ENCODE results near the gene ANKRD10. TPM values are rescaled to one million over a fixed set of nuclear protein-coding genes. Genes with fewer than 3 reads are reported as not detected.

The ANKRD10 gene
- total RNA-seq, 2 donors from 2014 or later = 46.2 to 47.5 TPM

- peaks cover 0 to 68% of the 10 kb centered on the region in 2 donors for H3K4me1 ChIP-seq
- no peak for DNase-seq (ENCODE audit: low spot score)
- peaks cover 12% of the 10 kb centered on the region for H3K36me3 ChIP-seq
- peak overlapping the region; percentile 96 for H3K4me3 ChIP-seq
- peak overlapping the region; percentile 99 to 100 for H3K27ac ChIP-seq
- no peak for TF ChIP-seq CTCF (IDR thresholded peaks at IDR 0.05)
- no peaks in the 10 kb centered on the region for H3K27me3 ChIP-seq
- no peaks in the 10 kb centered on the region for H3K9me3 ChIP-seq
Observed at GRCh38 chr13:110913322-110914080, 1.4 kb downstream of the ANKRD10 start.

GRCh38 chr13:110912651-110913051, 2.2 kb downstream of the ANKRD10 start:
- no peaks in the 10 kb centered on the region for H3K27me3 ChIP-seq
- no peaks in the 10 kb centered on the region for H3K9me3 ChIP-seq
- H3K4me1 ChIP-seq = peaks cover 0 to 76% of the 10 kb centered on the region in 2 donors
- H3K36me3 ChIP-seq = peaks cover 12% of the 10 kb centered on the region
- H3K4me3 ChIP-seq = peak overlapping the region in 1 of 2 donors; percentile 96
- H3K27ac ChIP-seq = peak overlapping the region; percentile 99 to 100
- no peak for TF ChIP-seq CTCF (IDR thresholded peaks at IDR 0.05)
- no peak for DNase-seq (ENCODE audit: low spot score)

DNA sequence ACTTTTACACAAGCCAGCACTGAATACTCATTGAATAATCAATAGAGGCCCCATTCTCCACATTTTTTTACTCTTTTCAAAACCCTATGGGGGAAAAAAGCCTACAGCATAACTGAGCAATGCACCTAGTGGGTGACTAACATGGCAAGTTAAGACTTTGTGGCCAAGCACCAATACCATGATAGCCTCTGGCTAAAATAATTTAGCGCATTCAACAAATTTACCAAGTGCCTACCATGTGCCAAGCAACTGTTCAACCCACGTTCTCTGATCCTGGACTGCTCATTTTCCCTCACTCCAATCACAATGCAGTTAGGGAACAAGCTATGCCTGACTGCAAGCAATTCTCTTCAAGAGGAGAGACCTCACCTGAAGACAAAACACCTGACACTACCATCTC, 3.0 kb downstream of the ANKRD10 start:
- Histone ChIP-seq H3K27me3 (no peaks in the 10 kb centered on the region), H3K4me1 (peaks cover 0 to 75% of the 10 kb centered on the region in 2 donors), H3K9me3 (no peaks in the 10 kb centered on the region), H3K4me3 (no peak overlapping the region), H3K27ac (no peak overlapping the region), H3K36me3 (peaks cover 12% of the 10 kb centered on the region)
- no peak for TF ChIP-seq CTCF (IDR thresholded peaks at IDR 0.05)
- no peak for DNase-seq (ENCODE audit: low spot score)

GRCh38 chr13:110910013-110910890, 4.6 kb downstream of the ANKRD10 start:
- peaks cover 0 to 74% of the 10 kb centered on the region in 2 donors for H3K4me1 ChIP-seq
- H3K9me3 ChIP-seq = no peaks in the 10 kb centered on the region
- no peaks in the 10 kb centered on the region for H3K27me3 ChIP-seq
- DNase-seq (ENCODE audit: low spot score) = no peak
- H3K36me3 ChIP-seq = peaks cover 12% of the 10 kb centered on the region
- TF ChIP-seq CTCF (IDR thresholded peaks at IDR 0.05) = no peak
- H3K4me3 ChIP-seq = no peak overlapping the region
- peak overlapping the region; percentile 6 to 24 for H3K27ac ChIP-seq

DNA sequence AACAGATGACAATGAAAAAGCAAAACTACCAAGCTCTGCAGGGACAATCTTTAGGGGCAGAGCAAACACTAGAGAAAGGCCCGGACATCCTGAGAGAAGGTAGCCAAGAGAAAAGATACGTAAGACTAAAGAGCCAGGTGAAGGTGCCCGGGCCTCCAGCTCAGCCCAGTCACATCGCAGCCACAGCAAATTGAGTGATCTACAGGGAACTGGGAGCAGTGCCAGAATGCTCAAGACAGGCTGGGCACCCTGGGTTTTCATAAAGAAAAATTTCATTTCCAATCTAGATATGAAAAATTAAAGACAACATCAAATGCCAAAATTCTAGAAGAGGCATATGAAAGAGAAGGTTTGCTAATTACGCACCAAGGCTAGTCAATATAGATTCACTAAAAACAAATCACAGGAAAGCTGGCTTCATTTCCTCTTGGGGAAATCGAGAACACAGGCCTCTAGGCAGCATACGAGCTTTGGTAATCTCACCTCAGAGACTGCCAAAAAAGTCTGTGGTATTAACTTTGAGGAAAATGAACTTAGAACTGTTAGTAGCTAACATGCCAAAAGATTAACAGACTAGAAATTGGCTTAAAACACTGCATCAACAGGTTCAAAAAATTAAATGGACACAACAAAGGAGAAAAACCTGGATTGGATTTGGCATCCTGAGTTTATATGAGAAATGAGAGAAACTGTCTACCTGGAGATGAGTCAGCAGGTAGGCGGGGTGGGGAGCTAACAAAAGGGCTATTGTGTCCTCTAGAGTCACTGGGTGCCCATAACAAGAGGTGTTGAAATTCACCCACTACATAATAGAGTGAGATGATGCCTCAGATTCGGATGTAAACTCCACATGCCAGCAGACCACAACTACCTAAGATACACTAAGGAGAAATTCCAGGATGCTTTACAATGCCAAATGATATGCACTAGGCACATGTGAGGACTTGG, 6.6 kb downstream of the ANKRD10 start:
- Histone ChIP-seq H3K9me3 (no peaks in the 10 kb centered on the region), H3K27ac (peak overlapping the region; percentile 51 to 65), H3K27me3 (no peaks in the 10 kb centered on the region), H3K4me1 (peaks cover 0 to 69% of the 10 kb centered on the region in 2 donors), H3K4me3 (no peak overlapping the region), H3K36me3 (peaks cover 25% of the 10 kb centered on the region)
- TF ChIP-seq CTCF (IDR thresholded peaks at IDR 0.05) = no peak
- DNase-seq (ENCODE audit: low spot score) = no peak
